Body of pancreas (tissue), 4 donors: ENCODE data around the gene RET. TPM values are rescaled to one million over a fixed set of nuclear protein-coding genes. Genes with fewer than 3 reads are reported as not detected.

Source experiments
- ATAC-seq: fragments of 150-250 bp; one replicate; pipeline ENCODE4 v1.9.1; 2016
- DNase-seq, 4 donors: peaks; one replicate each; pipeline ENCODE4 v3.0.0-alpha.2; 2019
- H3K27ac ChIP-seq, 4 donors: fragments of 200-600 bp; sonication (generic); 1 replicate in 3 of 4; 2 replicates in 1 of 4; pipeline versions ENCODE4 v1.5.1 to v1.6.1; 2016 to 2019; ENCODE audit warnings: mild to moderate bottlenecking in 1 of 4, mixed read lengths in 1 of 4, moderate library complexity in 1 of 4
- H3K27me3 ChIP-seq, 2 donors: fragments of 200-600 bp; sonication (generic); one replicate each; pipeline ENCODE4 v1.6.0; 2016; ENCODE audit warnings: mild to moderate bottlenecking in 1 of 2
- H3K36me3 ChIP-seq, 2 donors: fragments of 200-600 bp; sonication (generic); replicated peaks in 1 of 2; 2 replicates each; pipeline ENCODE4 v1.5.1; 2016; ENCODE audit warnings: low read depth in 2 of 2; ENCODE audit not compliant: insufficient read depth in 1 of 2
- H3K4me1 ChIP-seq: fragments of 200-600 bp; sonication (generic); one replicate; pipeline ENCODE4 v1.6.0; 2016
- H3K4me3 ChIP-seq, 2 donors: fragments of 200-600 bp; sonication (generic); 1 replicate in 1 of 2; 2 replicates in 1 of 2; pipeline ENCODE4 v1.5.1; 2016 to 2019
- H3K9me3 ChIP-seq, 3 donors: fragments of 200-600 bp; sonication (generic); 1 replicate in 2 of 3; 2 replicates in 1 of 3; pipeline ENCODE4 v1.5.1; 2016
- POLR2A ChIP-seq, 3 donors: fragments of 450-650 bp; IDR thresholded peaks; one replicate each; pipeline ENCODE4 v1.6.1; 2016; ENCODE audit warnings: antibody characterized with exemption in 3 of 3, mild to moderate bottlenecking in 2 of 3
- WGBS, 2 donors: methylation state at CpG; one replicate each; pipeline ENCODE4 v1.1.5; 2017; 5-methylcytosine and 5-hydroxymethylcytosine counted together
- intact Hi-C: fragments of 100-400 bp; cut with DNase I; formaldehyde crosslinking; loops from one replicate; pipeline ENCODE4 v1.15.1; 2023
- total RNA-seq, 2 donors: library from RNA; depleted of rRNA; stranded (reverse); fragments of >200 nt; gene quantifications; one replicate each; pipeline ENCODE4 v1.1.0, GENCODE V29; 2016
- TF ChIP-seq, protein P1 (sequence below), 7 experiments: fragments of 450-650 bp in 4 of 7; fragments of 200-600 bp in 3 of 7; sonication (generic) in 3 of 7; IDR thresholded peaks; one replicate each; pipeline ENCODE4 v1.5.1; 2016 to 2019; ENCODE audit warnings: antibody characterized with exemption in 7 of 7

RET gene
- total RNA-seq, 2 donors from 2014 or later = 0.78 to 1.6 TPM

- WGBS, 2 donors = 78 to 89% methylated on average over 8 to 10 of the region's 10 CpGs
- Histone ChIP-seq H3K4me3 (no peak overlapping the region), H3K36me3 (no peaks in the 10 kb centered on the region), H3K9me3 (no peaks in the 10 kb centered on the region), H3K27ac (no peak overlapping the region), H3K4me1 (no peaks in the 10 kb centered on the region), H3K27me3 (no peaks in the 10 kb centered on the region)
- TF ChIP-seq, protein P1, sequence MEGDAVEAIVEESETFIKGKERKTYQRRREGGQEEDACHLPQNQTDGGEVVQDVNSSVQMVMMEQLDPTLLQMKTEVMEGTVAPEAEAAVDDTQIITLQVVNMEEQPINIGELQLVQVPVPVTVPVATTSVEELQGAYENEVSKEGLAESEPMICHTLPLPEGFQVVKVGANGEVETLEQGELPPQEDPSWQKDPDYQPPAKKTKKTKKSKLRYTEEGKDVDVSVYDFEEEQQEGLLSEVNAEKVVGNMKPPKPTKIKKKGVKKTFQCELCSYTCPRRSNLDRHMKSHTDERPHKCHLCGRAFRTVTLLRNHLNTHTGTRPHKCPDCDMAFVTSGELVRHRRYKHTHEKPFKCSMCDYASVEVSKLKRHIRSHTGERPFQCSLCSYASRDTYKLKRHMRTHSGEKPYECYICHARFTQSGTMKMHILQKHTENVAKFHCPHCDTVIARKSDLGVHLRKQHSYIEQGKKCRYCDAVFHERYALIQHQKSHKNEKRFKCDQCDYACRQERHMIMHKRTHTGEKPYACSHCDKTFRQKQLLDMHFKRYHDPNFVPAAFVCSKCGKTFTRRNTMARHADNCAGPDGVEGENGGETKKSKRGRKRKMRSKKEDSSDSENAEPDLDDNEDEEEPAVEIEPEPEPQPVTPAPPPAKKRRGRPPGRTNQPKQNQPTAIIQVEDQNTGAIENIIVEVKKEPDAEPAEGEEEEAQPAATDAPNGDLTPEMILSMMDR (IDR thresholded peaks at IDR 0.05) = no peak
- no peak for TF ChIP-seq POLR2A (IDR thresholded peaks at IDR 0.05)
- peak in 1 of 4 donors; percentile 6 for DNase-seq
- ATAC-seq = no peak
- intact Hi-C loops = no loop called here
Observed at GRCh38 chr10:43044448-43044921, 32.4 kb upstream of the RET start.

GRCh38 chr10:43044961-43045621 lies 31.8 kb upstream of the RET start:
- peak in 1 of 4 donors; percentile 4 for DNase-seq
- TF ChIP-seq, protein P1 (IDR thresholded peaks at IDR 0.05) = no peak
- no peak for TF ChIP-seq POLR2A (IDR thresholded peaks at IDR 0.05)

GRCh38 chr10:43045631-43046287 lies 31.1 kb upstream of the RET start:
- TF ChIP-seq POLR2A (IDR thresholded peaks at IDR 0.05) = no peak
- TF ChIP-seq, protein P1 (IDR thresholded peaks at IDR 0.05) = no peak
- Histone ChIP-seq H3K27ac (no peak overlapping the region), H3K36me3 (no peaks in the 10 kb centered on the region), H3K27me3 (no peaks in the 10 kb centered on the region), H3K4me1 (no peaks in the 10 kb centered on the region), H3K9me3 (no peaks in the 10 kb centered on the region), H3K4me3 (no peak overlapping the region)
- ATAC-seq (no peak), DNase-seq (peak in 3 of 4 donors; percentile 2 to 5 (median 2))
- WGBS, 2 donors = 75 to 81% methylated on average over 3 to 11 of the region's 11 CpGs
- intact Hi-C loops = no loop called here

More at GRCh38 chr10:43044961-43045621, 31.8 kb upstream of the RET start:
- ATAC-seq = no peak
- H3K36me3 ChIP-seq = no peaks in the 10 kb centered on the region
- H3K4me1 ChIP-seq = no peaks in the 10 kb centered on the region
- no peak overlapping the region for H3K27ac ChIP-seq
- H3K4me3 ChIP-seq = no peak overlapping the region
- WGBS, 2 donors = 60 to 80% methylated on average over 3 to 14 of the region's 14 CpGs
- no peaks in the 10 kb centered on the region for H3K9me3 ChIP-seq
- H3K27me3 ChIP-seq = no peaks in the 10 kb centered on the region
- intact Hi-C loops = no loop called here

DNA sequence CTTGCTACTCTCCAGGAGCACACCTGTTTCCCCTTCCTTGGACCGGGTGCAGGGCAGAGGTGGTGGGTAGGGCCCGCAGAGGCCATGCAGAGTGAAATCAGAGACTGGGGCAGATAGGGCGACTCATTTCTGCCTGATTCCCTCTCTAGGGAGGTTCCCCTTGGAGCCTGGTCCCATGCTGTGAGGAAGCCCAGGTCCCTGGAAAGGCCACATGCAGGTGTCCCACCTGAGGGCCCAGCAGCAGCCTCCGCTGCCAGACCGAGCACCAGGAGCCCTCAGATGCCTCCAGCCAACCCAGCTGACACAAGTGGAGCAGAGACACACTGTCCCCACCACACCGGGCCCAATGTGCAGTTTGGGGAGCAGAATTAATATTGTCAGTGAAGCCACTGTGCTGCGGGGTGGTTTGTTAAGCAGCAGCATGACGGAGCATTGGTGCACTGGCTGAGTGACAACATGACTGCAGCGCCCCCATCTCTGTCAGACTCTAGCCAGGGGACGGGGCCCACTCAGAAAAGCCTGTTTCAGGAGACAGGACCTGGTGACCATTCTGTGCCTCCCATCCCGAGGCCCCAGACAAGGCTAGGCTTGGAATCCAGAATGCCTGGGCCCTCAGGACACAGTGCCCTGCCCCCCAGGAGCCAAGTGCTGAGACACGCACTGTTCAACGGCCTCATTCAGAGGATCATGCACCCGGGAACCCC lies 30.4 kb upstream of the RET start:
- ATAC-seq = no peak
- Histone ChIP-seq H3K9me3 (no peaks in the 10 kb centered on the region), H3K36me3 (no peaks in the 10 kb centered on the region), H3K27ac (no peak overlapping the region), H3K4me3 (no peak overlapping the region), H3K4me1 (no peaks in the 10 kb centered on the region), H3K27me3 (no peaks in the 10 kb centered on the region)
- TF ChIP-seq, protein P1 (IDR thresholded peaks at IDR 0.05) = no peak
- no peak for TF ChIP-seq POLR2A (IDR thresholded peaks at IDR 0.05)
- peak in 1 of 4 donors; percentile 7 for DNase-seq
- intact Hi-C loops = no loop called here
- 62 to 78% methylated on average over 11 to 14 of the region's 14 CpGs for WGBS, 2 donors
